K562 (cell line): Measurements from ENCODE around the gene EFNA1. TPM values are rescaled to one million over a fixed set of nuclear protein-coding genes. Genes with fewer than 3 reads are reported as not detected.

ENCODE experiments used
- CBX2 ChIP-seq: fragments of 200-600 bp; sonication (generic); IDR thresholded peaks from one replicate; pipeline ENCODE4 v1.6.1; 2012; ENCODE audit warnings: mild to moderate bottlenecking, low read length, inconsistent platforms; ENCODE audit not compliant: insufficient read depth, poor library complexity, severe bottlenecking
- CC2D1A ChIP-seq: fragments of 450-650 bp; IDR thresholded peaks from 2 replicates; pipeline ENCODE4 v1.6.1; 2017; ENCODE audit warnings: mild to moderate bottlenecking
- CHD2 ChIP-seq: IDR thresholded peaks from 2 replicates; pipeline ENCODE4 v1.6.1; 2011; ENCODE audit warnings: low read depth, low read length
- CTCF ChIP-seq, 3 experiments: IDR thresholded peaks in 2 of 3; conservative IDR thresholded peaks in 1 of 3; 2 replicates each; pipeline ENCODE4 v1.5.1; 2011 to 2012; ENCODE audit warnings: low read length in 3 of 3, mild to moderate bottlenecking in 3 of 3, control low read depth in 2 of 3, improper control_type of control experiment in 1 of 3, inconsistent platforms in 1 of 3, low read depth in 1 of 3, mixed read lengths in 1 of 3, moderate library complexity in 1 of 3; ENCODE audit not compliant: insufficient read depth in 2 of 3
- E2F3 ChIP-seq: fragments of 250-450 bp; sonication (Bioruptor Pico); IDR thresholded peaks from 2 replicates; pipeline ENCODE4 v1.4.0; 2020; ENCODE audit warnings: mild to moderate bottlenecking
- KDM4B ChIP-seq, 2 experiments: fragments of 450-650 bp in 1 of 2; sonication (generic) in 1 of 2; IDR thresholded peaks; 2 replicates each; pipeline ENCODE4 v1.6.1; 2016 to 2017; ENCODE audit warnings: borderline replicate concordance in 2 of 2, antibody characterized with exemption in 1 of 2, low read depth in 1 of 2, mild to moderate bottlenecking in 1 of 2
- KDM5B ChIP-seq: fragments of 200-600 bp; sonication (generic); IDR thresholded peaks from 2 replicates; pipeline ENCODE4 v1.6.1; 2012; ENCODE audit warnings: low read depth, mild to moderate bottlenecking, moderate library complexity, low read length, control low read depth, inconsistent platforms; ENCODE audit not compliant: insufficient replicate concordance
- MEIS2 ChIP-seq: fragments of 450-650 bp; IDR thresholded peaks from 2 replicates; pipeline ENCODE4 v1.6.1; 2014; ENCODE audit warnings: mild to moderate bottlenecking; ENCODE audit not compliant: partially characterized antibody
- MTA2 ChIP-seq: fragments of 450-650 bp; IDR thresholded peaks from 2 replicates; pipeline ENCODE4 v1.6.1; 2016; ENCODE audit warnings: low read depth
- MXI1 ChIP-seq: IDR thresholded peaks from 2 replicates; pipeline ENCODE4 v1.6.1; 2011; ENCODE audit warnings: low read depth, mild to moderate bottlenecking, improper control_type of control experiment, low read length
- NR1H2 ChIP-seq: sonication (generic); formaldehyde crosslinking; IDR thresholded peaks from 2 replicates; pipeline ENCODE4 v1.4.0; 2020; ENCODE audit warnings: mild to moderate bottlenecking, missing genetic modification reagents
- NR2C1 ChIP-seq, 2 experiments: fragments of 450-650 bp; IDR thresholded peaks; 2 replicates each; pipeline ENCODE4 v1.6.1; 2017; ENCODE audit warnings: mild to moderate bottlenecking in 2 of 2, antibody characterized with exemption in 1 of 2, inconsistent platforms in 1 of 2, missing compliant biosample characterization in 1 of 2, missing genetic modification characterization in 1 of 2
- NUFIP1 ChIP-seq: fragments of 450-650 bp; IDR thresholded peaks from 2 replicates; pipeline ENCODE4 v1.6.1; 2018; ENCODE audit not compliant: partially characterized antibody
- POLR3G ChIP-seq: IDR thresholded peaks from 2 replicates; pipeline ENCODE4 v1.6.1; 2011; ENCODE audit not compliant: insufficient read length, insufficient replicate concordance; ENCODE audit errors: extremely low read depth
- PTBP1 ChIP-seq: fragments of 200-400 bp; formaldehyde crosslinking; IDR thresholded peaks from 2 replicates; pipeline ENCODE4 v1.6.1; 2017; ENCODE audit warnings: low read depth, low read length
- RB1 ChIP-seq: fragments of 450-650 bp; IDR thresholded peaks from 2 replicates; pipeline ENCODE4 v1.6.1; 2017; ENCODE audit warnings: low read depth, mild to moderate bottlenecking
- TCFL5 ChIP-seq: fragments of 250-450 bp; sonication (Bioruptor Pico); conservative IDR thresholded peaks from 2 replicates; pipeline ENCODE4 v1.6.1; 2021; ENCODE audit warnings: mild to moderate bottlenecking, moderate library complexity, matching md5 sums
- TEAD4 ChIP-seq, 2 experiments: sonication (generic) in 1 of 2; formaldehyde crosslinking in 1 of 2; IDR thresholded peaks; 2 replicates each; pipeline versions ENCODE4 v1.6.1 to v1.8.0; 2012 to 2022; ENCODE audit warnings: borderline replicate concordance in 1 of 2, inconsistent platforms in 1 of 2, low read length in 1 of 2, mild to moderate bottlenecking in 1 of 2, missing genetic modification reagents in 1 of 2
- ZKSCAN3 ChIP-seq: fragments of 250-450 bp; sonication (Bioruptor Pico); IDR thresholded peaks from 2 replicates; pipeline ENCODE4 v1.4.0; 2020
- ZNF174 ChIP-seq: fragments of 250-450 bp; sonication (Bioruptor Pico); IDR thresholded peaks from 2 replicates; pipeline ENCODE4 v1.4.0; 2020; ENCODE audit warnings: mild to moderate bottlenecking
- ZNF277 ChIP-seq: fragments of 250-450 bp; sonication (Bioruptor Pico); IDR thresholded peaks from 2 replicates; pipeline ENCODE4 v1.8.0; 2022; ENCODE audit warnings: inconsistent platforms, mild to moderate bottlenecking, moderate library complexity, borderline replicate concordance
- ZNF395 ChIP-seq: fragments of 200-800 bp; sonication (Bioruptor generic); IDR thresholded peaks from 2 replicates; pipeline ENCODE4 v1.6.1; 2017; ENCODE audit warnings: missing genetic modification characterization, missing compliant biosample characterization
- ZNF644 ChIP-seq: fragments of 200-800 bp; sonication (Bioruptor generic); IDR thresholded peaks from 2 replicates; pipeline ENCODE4 v1.6.1; 2016; ENCODE audit warnings: low read depth, missing genetic modification characterization, missing compliant biosample characterization
- polyA plus RNA-seq, 8 experiments: library from polyadenylated mRNA; depleted of rRNA in 4 of 8; stranded (reverse) in 5 of 8; unstranded in 3 of 8; fragments of >200 nt; fragmentation: Nextera tagmentation in 2 of 8; fragmentation: Illumina TruSeq in 1 of 8; extraction: Ambion mirVana in 2 of 8; extraction: Trizol in 1 of 8; gene quantifications; 2 replicates each; pipeline versions ENCODE4 v1.2.1 to v1.2.3, GENCODE V29; 2011 to 2014; ENCODE audit warnings: inconsistent platforms in 1 of 8, missing spikeins in 1 of 8
- total RNA-seq, 7 experiments: library from RNA; depleted of rRNA in 6 of 7; stranded (reverse); fragments of >200 nt in 6 of 7; fragmentation: Illumina TruSeq in 2 of 7; extraction: Trizol in 2 of 7; gene quantifications; 2 replicates each; pipeline versions ENCODE4 v1.2.1 to v1.2.3, GENCODE V29; 2011 to 2021; ENCODE audit warnings: low replicate concordance in 1 of 7

The EFNA1 gene
- total and polyA plus RNA-seq, 9 of the 15 experiments (the other 6 are each of a cell fraction or from before 2014, with no cell fraction given), result 2.1 to 9.3 (median 3.0) TPM

- TF ChIP-seq MXI1 (no peak), TEAD4 (IDR thresholded peaks at IDR 0.05; ENCODE audit: low read length) (no peak), TEAD4 (CRISPR knock-in tag; IDR thresholded peaks at IDR 0.05; ENCODE audit: borderline replicate concordance) (no peak), CTCF (IDR thresholded peaks at IDR 0.05 in 2 of 3, conservative IDR thresholded peaks at IDR 0.05 in 1 of 3; ENCODE audit: insufficient read depth in 2 of 3, low read depth in 1 of 3, low read length in 3 of 3) (peak; percentile 97 to 99 (median 97)), ZNF277 (no peak), CBX2 (no peak), RB1 (peak; percentile 66), ZNF395 (no peak), CC2D1A (peak; percentile 90), TCFL5 (CRISPR knock-in tag) (no peak), MTA2 (no peak), CHD2 (no peak), E2F3 (CRISPR knock-in tag) (no peak), NUFIP1 (no peak), KDM5B (peak; percentile 30), PTBP1 (no peak), MEIS2 (no peak), KDM4B (IDR thresholded peaks at IDR 0.05; ENCODE audit: borderline replicate concordance in 2 of 2, low read depth in 1 of 2) (no peak), ZNF174 (CRISPR knock-in tag) (no peak), ZKSCAN3 (CRISPR knock-in tag) (no peak), POLR3G (no peak), NR2C1 (IDR thresholded peaks at IDR 0.05) (no peak), NR2C1 (tag; IDR thresholded peaks at IDR 0.05) (no peak), NR1H2 (CRISPR knock-in tag) (no peak), ZNF644 (tag) (no peak)
These were observed 39.8 kb downstream of the EFNA1 start (continued) for GRCh38 chr1:155167166-155168104.
